K562 (cell line): ENCODE measurements around the gene CHN1. TPM values are rescaled to one million over a fixed set of nuclear protein-coding genes. Genes with fewer than 3 reads are reported as not detected.

Source experiments
- ATAC-seq: fragments of 200-7000 bp; cut with Tn5 transposase; 3 replicates; pipeline ENCODE4 v1.9.1; 2020; ENCODE audit warnings: moderate library complexity
- BruUV-seq: library from RNA; stranded (reverse); fragments of 400-500 nt; replicated peaks from 2 replicates; lab custom pipeline; 2021; lab: Mats Ljungman, UMichigan
- CTCF ChIA-PET: fragments of 300-600 bp; formaldehyde crosslinking; extraction: SDS; loops from one replicate; lab custom pipeline; 2021; ENCODE audit warnings: low intra/inter-chr PET ratio; lab: Yijun Ruan, JAX
- POLR2A ChIA-PET: fragments of 300-600, 350-650 bp; sonication (Branson Sonifier 250); formaldehyde crosslinking; extraction: SDS; loops from one replicate; lab custom pipeline; 2021; ENCODE audit warnings: antibody characterized with exemption, inconsistent platforms; lab: Yijun Ruan, JAX
- DNase-seq, 4 experiments: peaks; one replicate each; pipeline versions ENCODE4 v3.0.0 to v3.0.0-alpha.2; 2011 to 2018; ENCODE audit warnings: low spot score in 3 of 4, mixed read lengths in 3 of 4; ENCODE audit errors: extremely low read depth in 1 of 4
- FAIRE-seq: peaks from 2 replicates; lab custom pipeline; 2011; peaks lifted over from hg19 to GRCh38; lab: Jason Lieb, UNC
- H2AFZ ChIP-seq: 2 replicates; pipeline ENCODE4 v1.6.0; 2011; ENCODE audit warnings: low read depth, low read length, control low read depth, inconsistent platforms
- H3K27ac ChIP-seq: fragments of 200-600 bp; 3 replicates; pipeline ENCODE4 v1.8.0; 2011; ENCODE audit warnings: low read depth, mild to moderate bottlenecking, control low read depth, inconsistent platforms, low read length, moderate library complexity, mixed read lengths; ENCODE audit errors: extremely low read depth
- H3K27me3 ChIP-seq, 2 experiments: fragments of 300-600 bp in 1 of 2; 2 replicates in 1 of 2; 3 replicates in 1 of 2; pipeline versions ENCODE4 v1.6.0 to v1.8.0; 2011; ENCODE audit warnings: inconsistent platforms in 2 of 2, low read length in 2 of 2, mild to moderate bottlenecking in 1 of 2, mixed read lengths in 1 of 2, moderate library complexity in 1 of 2; ENCODE audit not compliant: control insufficient read depth in 2 of 2, insufficient read depth in 2 of 2
- H3K36me3 ChIP-seq: fragments of 300-600 bp; 3 replicates; pipeline ENCODE4 v1.8.0; 2011; ENCODE audit warnings: mild to moderate bottlenecking, low read length, inconsistent platforms; ENCODE audit not compliant: control insufficient read depth, insufficient read depth
- H3K4me1 ChIP-seq, 2 experiments: fragments of 200-600 bp in 1 of 2; replicated peaks in 1 of 2; 2 replicates in 1 of 2; 3 replicates in 1 of 2; pipeline versions ENCODE4 v1.5.1 to v1.8.0; 2011; ENCODE audit warnings: inconsistent platforms in 2 of 2, low read length in 2 of 2, mild to moderate bottlenecking in 1 of 2, mixed read lengths in 1 of 2, moderate library complexity in 1 of 2; ENCODE audit not compliant: control insufficient read depth in 2 of 2, insufficient read depth in 2 of 2
- H3K4me2 ChIP-seq: 2 replicates; pipeline ENCODE4 v1.6.1; 2011; ENCODE audit warnings: low read length, control low read depth, inconsistent platforms, mixed read lengths; ENCODE audit not compliant: insufficient read depth
- H3K4me3 ChIP-seq: fragments of 200-600 bp; sonication (generic), shearing (Covaris generic); 2 replicates; pipeline ENCODE4 v1.5.1; 2016; ENCODE audit warnings: control low read depth, inconsistent platforms
- H3K79me2 ChIP-seq: fragments of 200-600 bp; 3 replicates; pipeline ENCODE4 v1.8.0; 2011; ENCODE audit warnings: low read length, inconsistent platforms; ENCODE audit not compliant: control insufficient read depth, insufficient read depth
- H3K9ac ChIP-seq, 2 experiments: 2 replicates each; pipeline versions ENCODE4 v1.6.0 to v1.6.1; 2011; ENCODE audit warnings: low read depth in 2 of 2, low read length in 2 of 2, control low read depth in 1 of 2, inconsistent platforms in 1 of 2, mild to moderate bottlenecking in 1 of 2, mixed read lengths in 1 of 2; ENCODE audit not compliant: insufficient read depth in 1 of 2
- H3K9me1 ChIP-seq: one replicate; pipeline ENCODE4 v1.6.0; 2011; ENCODE audit warnings: inconsistent platforms, mild to moderate bottlenecking, low read length, moderate library complexity; ENCODE audit not compliant: control insufficient read depth, insufficient read depth
- H3K9me3 ChIP-seq: replicated peaks from 2 replicates; pipeline ENCODE4 v1.5.1; 2011; ENCODE audit warnings: low read depth, low read length, inconsistent platforms; ENCODE audit not compliant: control insufficient read depth, insufficient read depth
- H4K20me1 ChIP-seq: replicated peaks from 2 replicates; pipeline ENCODE4 v1.6.1; 2011; ENCODE audit warnings: low read length, inconsistent platforms, mixed read lengths; ENCODE audit not compliant: control insufficient read depth, insufficient read depth
- CREBBP ChIP-seq: IDR thresholded peaks from one replicate; pipeline ENCODE4 v1.6.1; 2012; ENCODE audit warnings: low read depth, mild to moderate bottlenecking, control low read depth, inconsistent platforms, low read length
- DNMT1 ChIP-seq: fragments of 450-650 bp; IDR thresholded peaks from 2 replicates; pipeline ENCODE4 v1.6.1; 2016; ENCODE audit warnings: antibody characterized with exemption, mild to moderate bottlenecking
- FOXA1 ChIP-seq: fragments of 450-650 bp; IDR thresholded peaks from 2 replicates; pipeline ENCODE4 v1.6.1; 2016; ENCODE audit warnings: mild to moderate bottlenecking, borderline replicate concordance
- GATA2 ChIP-seq: sonication (generic); formaldehyde crosslinking; IDR thresholded peaks from 2 replicates; pipeline ENCODE4 v1.4.0; 2020; ENCODE audit warnings: mild to moderate bottlenecking, missing genetic modification reagents
- HES1 ChIP-seq: fragments of 450-650 bp; IDR thresholded peaks from 2 replicates; pipeline ENCODE4 v1.6.1; 2016; ENCODE audit warnings: low read depth, mild to moderate bottlenecking, moderate library complexity
- MLLT1 ChIP-seq, 2 experiments: fragments of 450-650 bp; IDR thresholded peaks; 2 replicates each; pipeline ENCODE4 v1.6.1; 2016
- PTRF ChIP-seq: fragments of 450-650 bp; IDR thresholded peaks from 2 replicates; pipeline ENCODE4 v1.6.1; 2016; ENCODE audit warnings: mild to moderate bottlenecking, missing genetic modification characterization, missing compliant biosample characterization
- SETDB1 ChIP-seq: IDR thresholded peaks from one replicate; pipeline ENCODE4 v1.6.1; 2012; ENCODE audit warnings: low read length, control low read depth, inconsistent platforms
- SMARCC2 ChIP-seq: fragments of 450-650 bp; IDR thresholded peaks from 2 replicates; pipeline ENCODE4 v1.6.1; 2017; ENCODE audit warnings: antibody characterized with exemption, moderate library complexity, mild to moderate bottlenecking, low read depth
- ZNF239 ChIP-seq: fragments of 250-450 bp; sonication (Bioruptor Pico); IDR thresholded peaks from 2 replicates; pipeline ENCODE4 v1.4.0; 2020; ENCODE audit warnings: mild to moderate bottlenecking
- ZNF311 ChIP-seq: fragments of 250-450 bp; sonication (Bioruptor Pico); IDR thresholded peaks from 2 replicates; pipeline ENCODE4 v1.4.0; 2020; ENCODE audit warnings: mild to moderate bottlenecking, moderate library complexity
- ZNF408 ChIP-seq: fragments of 250-450 bp; sonication (Bioruptor Pico); IDR thresholded peaks from 2 replicates; pipeline ENCODE4 v1.4.0; 2020; ENCODE audit warnings: low read depth, mild to moderate bottlenecking, moderate library complexity
- ZNF436 ChIP-seq: fragments of 250-450, 450-650 bp; sonication (Bioruptor Pico); formaldehyde crosslinking; IDR thresholded peaks from 2 replicates; pipeline ENCODE4 v1.7.0; 2020; ENCODE audit warnings: mild to moderate bottlenecking
- WGBS: fragments of 100-300 bp; shearing (Covaris generic); methylation state at CpG from one replicate; pipeline ENCODE4 v1.1.6; 2016; ENCODE audit warnings: low coverage, mixed read lengths; ENCODE audit not compliant: insufficient coverage; ENCODE audit errors: missing lambda C conversion rate; 5-methylcytosine and 5-hydroxymethylcytosine counted together
- in situ Hi-C: fragments of 300-500 bp; cut with MboI; formaldehyde crosslinking; loops from 4 replicates; pipeline ENCODE4 v1.15.0; 2018; ENCODE audit warnings: inconsistent platforms, mixed read lengths
- intact Hi-C: fragments of 100-400 bp; cut with micrococcal nuclease; formaldehyde crosslinking; loops from 2 replicates; pipeline ENCODE4 v1.14.2; 2022
- polyA plus RNA-seq, 8 experiments: library from polyadenylated mRNA; depleted of rRNA in 4 of 8; stranded (reverse) in 5 of 8; unstranded in 3 of 8; fragments of >200 nt; fragmentation: Nextera tagmentation in 2 of 8; fragmentation: Illumina TruSeq in 1 of 8; extraction: Ambion mirVana in 2 of 8; extraction: Trizol in 1 of 8; gene quantifications; 2 replicates each; pipeline versions ENCODE4 v1.2.1 to v1.2.3, GENCODE V29; 2011 to 2014; ENCODE audit warnings: inconsistent platforms in 1 of 8, missing spikeins in 1 of 8
- total RNA-seq, 7 experiments: library from RNA; depleted of rRNA in 6 of 7; stranded (reverse); fragments of >200 nt in 6 of 7; fragmentation: Illumina TruSeq in 2 of 7; extraction: Trizol in 2 of 7; gene quantifications; 2 replicates each; pipeline versions ENCODE4 v1.2.1 to v1.2.3, GENCODE V29; 2011 to 2021; ENCODE audit warnings: low replicate concordance in 1 of 7
- TF ChIP-seq, protein P1 (sequence below): sonication (generic); formaldehyde crosslinking; IDR thresholded peaks from 2 replicates; pipeline ENCODE4 v1.8.1; 2023; ENCODE audit warnings: missing genetic modification reagents, mild to moderate bottlenecking, borderline replicate concordance
- TF ChIP-seq, protein P2 (sequence below): fragments of 450-650 bp; IDR thresholded peaks from 2 replicates; pipeline ENCODE4 v1.6.1; 2014; ENCODE audit warnings: low read depth, mild to moderate bottlenecking, moderate library complexity, borderline replicate concordance

Gene CHN1
- total and polyA plus RNA-seq, 9 of the 15 experiments (the other 6 are each of a cell fraction or from before 2014, with no cell fraction given): 0.17 to 2.0 (median 0.87) TPM

DNA sequence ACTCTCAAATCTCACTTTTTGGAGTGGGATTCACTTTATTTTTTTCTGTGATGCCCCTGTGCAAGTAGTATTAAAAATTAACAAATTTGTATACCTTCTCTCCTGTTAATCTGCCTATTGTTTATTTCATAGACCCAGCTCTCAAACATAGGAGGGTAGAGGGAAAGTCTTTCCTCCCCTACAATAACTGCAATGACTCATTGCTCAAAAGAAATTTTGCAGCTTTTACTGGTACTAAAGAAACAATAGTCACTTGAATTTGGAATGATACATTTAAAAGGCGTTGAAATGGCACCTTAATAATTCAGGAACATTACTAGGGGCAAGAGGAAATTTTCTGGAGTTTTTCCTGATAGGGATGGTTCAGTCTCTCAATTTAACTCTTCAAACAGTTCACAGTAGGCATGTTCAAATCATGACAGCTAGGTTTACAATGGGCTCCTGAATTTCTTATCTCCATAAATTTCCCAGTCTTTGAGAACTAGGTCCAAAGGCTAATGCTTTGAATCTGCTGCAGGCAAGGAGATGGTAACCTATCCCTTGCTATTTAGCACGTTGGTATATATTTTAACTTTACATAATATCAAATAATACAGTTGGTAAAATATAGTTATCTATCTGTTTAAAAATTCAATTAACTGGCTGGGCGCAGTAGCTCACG, 88.8 kb downstream of the CHN1 start:
- H4K20me1 ChIP-seq: no peaks in the 10 kb centered on the region
- FAIRE-seq (no peak), DNase-seq (no peak), ATAC-seq (no peak)
- H3K27me3 ChIP-seq: no peaks in the 10 kb centered on the region; a peak in 3 of 5 replicates
- ChIA-PET CTCF (no interaction called here), POLR2A (no interaction called here)
- H3K79me2 ChIP-seq: no peaks in the 10 kb centered on the region
- H2AFZ ChIP-seq: no peak overlapping the region
- in situ Hi-C loops: no loop called here
- peaks cover 3% of the 10 kb centered on the region for H3K9me1 ChIP-seq
- no peak overlapping the region for H3K4me2 ChIP-seq
- intact Hi-C loops: no loop called here
- H3K36me3 ChIP-seq: no peaks in the 10 kb centered on the region
- no peak overlapping the region for H3K9ac ChIP-seq
- 3% methylated on average over 4 of the region's 4 CpGs for WGBS
- no TSS peak for BruUV-seq
- H3K27ac ChIP-seq: no peak overlapping the region
- no peaks in the 10 kb centered on the region for H3K9me3 ChIP-seq
- no peaks in the 10 kb centered on the region for H3K4me1 ChIP-seq
- H3K4me3 ChIP-seq: no peak overlapping the region
- no peak for TF ChIP-seq ZNF311 (CRISPR knock-in tag)
- TF ChIP-seq, protein P1, sequence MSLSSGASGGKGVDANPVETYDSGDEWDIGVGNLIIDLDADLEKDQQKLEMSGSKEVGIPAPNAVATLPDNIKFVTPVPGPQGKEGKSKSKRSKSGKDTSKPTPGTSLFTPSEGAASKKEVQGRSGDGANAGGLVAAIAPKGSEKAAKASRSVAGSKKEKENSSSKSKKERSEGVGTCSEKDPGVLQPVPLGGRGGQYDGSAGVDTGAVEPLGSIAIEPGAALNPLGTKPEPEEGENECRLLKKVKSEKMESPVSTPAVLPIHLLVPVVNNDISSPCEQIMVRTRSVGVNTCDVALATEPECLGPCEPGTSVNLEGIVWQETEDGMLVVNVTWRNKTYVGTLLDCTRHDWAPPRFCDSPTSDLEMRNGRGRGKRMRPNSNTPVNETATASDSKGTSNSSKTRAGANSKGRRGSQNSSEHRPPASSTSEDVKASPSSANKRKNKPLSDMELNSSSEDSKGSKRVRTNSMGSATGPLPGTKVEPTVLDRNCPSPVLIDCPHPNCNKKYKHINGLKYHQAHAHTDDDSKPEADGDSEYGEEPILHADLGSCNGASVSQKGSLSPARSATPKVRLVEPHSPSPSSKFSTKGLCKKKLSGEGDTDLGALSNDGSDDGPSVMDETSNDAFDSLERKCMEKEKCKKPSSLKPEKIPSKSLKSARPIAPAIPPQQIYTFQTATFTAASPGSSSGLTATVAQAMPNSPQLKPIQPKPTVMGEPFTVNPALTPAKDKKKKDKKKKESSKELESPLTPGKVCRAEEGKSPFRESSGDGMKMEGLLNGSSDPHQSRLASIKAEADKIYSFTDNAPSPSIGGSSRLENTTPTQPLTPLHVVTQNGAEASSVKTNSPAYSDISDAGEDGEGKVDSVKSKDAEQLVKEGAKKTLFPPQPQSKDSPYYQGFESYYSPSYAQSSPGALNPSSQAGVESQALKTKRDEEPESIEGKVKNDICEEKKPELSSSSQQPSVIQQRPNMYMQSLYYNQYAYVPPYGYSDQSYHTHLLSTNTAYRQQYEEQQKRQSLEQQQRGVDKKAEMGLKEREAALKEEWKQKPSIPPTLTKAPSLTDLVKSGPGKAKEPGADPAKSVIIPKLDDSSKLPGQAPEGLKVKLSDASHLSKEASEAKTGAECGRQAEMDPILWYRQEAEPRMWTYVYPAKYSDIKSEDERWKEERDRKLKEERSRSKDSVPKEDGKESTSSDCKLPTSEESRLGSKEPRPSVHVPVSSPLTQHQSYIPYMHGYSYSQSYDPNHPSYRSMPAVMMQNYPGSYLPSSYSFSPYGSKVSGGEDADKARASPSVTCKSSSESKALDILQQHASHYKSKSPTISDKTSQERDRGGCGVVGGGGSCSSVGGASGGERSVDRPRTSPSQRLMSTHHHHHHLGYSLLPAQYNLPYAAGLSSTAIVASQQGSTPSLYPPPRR (CRISPR knock-in tag): no peak
- no peak for TF ChIP-seq ZNF436 (CRISPR knock-in tag)
- no peak for TF ChIP-seq ZNF408 (CRISPR knock-in tag)
- no peak for TF ChIP-seq SETDB1
- TF ChIP-seq, protein P2, sequence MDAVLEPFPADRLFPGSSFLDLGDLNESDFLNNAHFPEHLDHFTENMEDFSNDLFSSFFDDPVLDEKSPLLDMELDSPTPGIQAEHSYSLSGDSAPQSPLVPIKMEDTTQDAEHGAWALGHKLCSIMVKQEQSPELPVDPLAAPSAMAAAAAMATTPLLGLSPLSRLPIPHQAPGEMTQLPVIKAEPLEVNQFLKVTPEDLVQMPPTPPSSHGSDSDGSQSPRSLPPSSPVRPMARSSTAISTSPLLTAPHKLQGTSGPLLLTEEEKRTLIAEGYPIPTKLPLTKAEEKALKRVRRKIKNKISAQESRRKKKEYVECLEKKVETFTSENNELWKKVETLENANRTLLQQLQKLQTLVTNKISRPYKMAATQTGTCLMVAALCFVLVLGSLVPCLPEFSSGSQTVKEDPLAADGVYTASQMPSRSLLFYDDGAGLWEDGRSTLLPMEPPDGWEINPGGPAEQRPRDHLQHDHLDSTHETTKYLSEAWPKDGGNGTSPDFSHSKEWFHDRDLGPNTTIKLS: no peak
- TF ChIP-seq CREBBP: no peak
- no peak for TF ChIP-seq HES1
- TF ChIP-seq PTRF (tag): no peak
- no peak for TF ChIP-seq SMARCC2
- TF ChIP-seq GATA2: no peak
- no peak for TF ChIP-seq FOXA1
- no peak for TF ChIP-seq MLLT1 (IDR thresholded peaks at IDR 0.05)
- no peak for TF ChIP-seq DNMT1
- TF ChIP-seq ZNF239: no peak
